Daoy (cell line): ENCODE measurements around the gene UAP1. TPM values are rescaled to one million over a fixed set of nuclear protein-coding genes. Genes with fewer than 3 reads are reported as not detected.
"Not testable (repeated sequence)": the region's sequence is repeated elsewhere in the genome, so short reads cannot be mapped to it uniquely, and the experiment has no call there.

Source experiments
- DNase-seq: peaks from one replicate; pipeline ENCODE4 v3.0.0-alpha.2; 2015; ENCODE audit warnings: low read depth
- total RNA-seq: library from RNA; depleted of rRNA; stranded (reverse); fragments of >200 nt; shearing (Covaris generic); gene quantifications from 2 replicates; pipeline ENCODE4 v1.2.3, GENCODE V29; 2014

UAP1 gene
- total RNA-seq, 1 experiment from 2014 or later: 237 TPM

GRCh38 chr1:162564762-162565218, 3.3 kb downstream of the UAP1 start:
- DNase-seq: peak; percentile 23

DNA sequence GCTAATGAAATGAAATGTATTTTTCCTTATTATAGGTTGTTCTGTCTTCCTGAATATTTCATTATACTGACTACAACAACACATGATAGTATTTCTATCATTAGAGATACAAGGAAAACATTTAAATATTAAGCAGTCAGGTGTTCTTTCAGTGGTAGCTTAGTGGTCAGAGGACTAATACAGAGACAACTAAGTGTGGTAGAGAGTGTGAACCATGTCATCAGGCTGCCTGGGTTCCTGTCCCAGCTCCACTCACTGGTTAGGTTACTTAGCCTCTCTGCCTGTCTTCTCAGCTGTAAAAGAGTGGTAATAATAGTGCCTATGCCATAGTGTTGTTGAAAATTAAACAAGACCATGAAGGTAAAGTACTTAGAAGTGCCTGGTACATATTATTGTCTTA, 3.9 kb downstream of the UAP1 start:
- no peak for DNase-seq

- DNase-seq: no peak
Observed at GRCh38 chr1:162566870-162567269, 5.3 kb downstream of the UAP1 start.

DNA sequence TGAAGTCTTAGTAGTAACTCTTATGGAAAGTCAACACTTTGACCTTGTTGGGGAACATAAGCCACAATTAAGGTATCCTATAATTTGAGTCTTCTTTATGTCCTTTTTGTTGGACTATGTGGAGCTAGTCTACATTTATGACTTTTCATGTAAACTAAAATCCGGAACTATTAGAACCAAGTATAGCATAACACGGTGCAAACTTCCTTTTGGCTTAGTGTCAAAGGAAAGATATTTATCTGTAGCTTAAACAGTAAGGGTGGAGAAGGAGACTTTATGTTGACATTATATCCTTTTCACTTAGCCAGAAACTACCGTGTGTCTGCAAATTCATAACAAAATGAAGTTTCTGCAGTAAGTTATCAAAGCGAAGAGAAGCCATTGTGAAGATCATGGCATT, 7.3 kb downstream of the UAP1 start:
- DNase-seq: no peak

DNA sequence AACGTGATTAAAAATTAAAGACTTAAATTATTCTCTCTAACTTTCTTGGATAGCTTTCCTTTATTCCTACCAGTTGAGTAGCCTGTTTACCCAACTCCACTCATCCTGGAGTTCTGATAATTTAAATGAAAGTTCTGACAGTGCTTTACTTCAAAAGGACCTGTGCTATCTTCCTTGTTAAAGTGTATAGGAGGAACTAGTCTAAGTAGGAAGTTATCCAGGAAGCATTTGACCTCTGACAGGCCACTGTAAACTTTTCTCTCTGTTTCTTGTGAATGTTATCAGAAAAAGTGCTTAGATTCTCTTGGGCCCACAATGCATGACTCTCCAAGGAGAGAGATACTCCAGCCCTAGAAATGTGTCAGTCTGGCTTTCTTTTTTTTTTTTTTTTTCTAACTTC, 9.2 kb downstream of the UAP1 start:
- DNase-seq: no peak

DNA sequence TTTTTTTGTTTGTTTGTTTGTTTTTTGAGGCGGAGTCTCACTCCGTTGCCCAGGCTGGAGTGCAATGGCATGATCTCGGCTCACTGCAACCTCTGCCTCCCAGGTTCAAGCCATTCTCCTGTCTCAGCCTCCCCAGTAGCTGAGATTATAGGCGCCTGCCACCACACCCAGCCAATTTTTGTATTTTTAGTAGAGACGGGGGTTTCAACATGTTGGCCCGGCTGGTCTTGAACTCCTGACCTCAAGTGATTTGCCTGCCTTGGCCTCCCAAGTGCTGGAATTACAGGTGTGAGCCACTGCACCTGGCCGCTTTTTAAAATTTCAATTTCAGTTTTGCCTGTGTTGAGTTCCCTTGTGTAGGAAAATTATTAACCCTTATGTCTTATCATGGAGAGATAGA, 9.6 kb downstream of the UAP1 start:
- not testable (repeated sequence) for DNase-seq

DNA sequence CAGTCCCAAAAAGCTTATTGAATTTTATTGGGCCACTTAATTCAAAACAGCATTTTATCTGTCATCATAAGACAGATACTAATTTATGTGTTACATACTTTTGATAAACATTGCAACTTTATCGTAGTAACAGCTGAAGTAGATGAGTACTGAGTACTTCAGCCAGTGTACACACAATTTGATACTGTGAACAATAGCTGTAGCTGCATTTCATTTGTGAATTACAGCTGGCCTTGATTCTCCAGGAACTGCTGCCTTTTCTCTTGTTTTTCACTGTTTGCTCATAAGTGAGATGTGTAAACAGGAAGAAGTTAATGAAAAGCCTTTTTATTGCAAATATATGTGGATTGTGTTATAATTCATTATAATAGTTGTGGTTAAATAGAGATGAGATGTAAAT, 10.2 kb downstream of the UAP1 start:
- no peak for DNase-seq

GRCh38 chr1:162573136-162573535, 11.6 kb downstream of the UAP1 start:
- no peak for DNase-seq

- DNase-seq: no peak
Observed at GRCh38 chr1:162578071-162578700, 16.7 kb downstream of the UAP1 start.

DNA sequence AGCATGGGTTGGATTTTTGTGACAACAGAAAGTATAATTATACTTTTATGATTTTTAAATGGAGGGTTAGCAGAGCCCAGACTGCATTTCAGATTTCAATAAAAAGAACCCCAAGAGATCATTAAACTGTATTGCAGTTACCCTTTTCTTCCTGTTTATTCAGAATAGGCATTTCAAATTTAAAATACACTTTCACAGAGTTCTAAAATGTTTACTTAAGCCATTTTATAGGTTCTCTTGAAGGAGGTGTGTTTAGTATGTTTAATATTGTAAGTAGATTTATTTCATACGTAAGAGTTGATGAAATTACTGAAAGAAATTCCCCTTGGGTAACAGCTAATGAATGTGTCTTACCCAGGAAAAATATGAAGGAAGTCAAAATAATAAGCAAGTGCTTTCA, 17.4 kb downstream of the UAP1 start:
- no peak for DNase-seq

GRCh38 chr1:162580308-162580707, 18.8 kb downstream of the UAP1 start:
- no peak for DNase-seq

DNA sequence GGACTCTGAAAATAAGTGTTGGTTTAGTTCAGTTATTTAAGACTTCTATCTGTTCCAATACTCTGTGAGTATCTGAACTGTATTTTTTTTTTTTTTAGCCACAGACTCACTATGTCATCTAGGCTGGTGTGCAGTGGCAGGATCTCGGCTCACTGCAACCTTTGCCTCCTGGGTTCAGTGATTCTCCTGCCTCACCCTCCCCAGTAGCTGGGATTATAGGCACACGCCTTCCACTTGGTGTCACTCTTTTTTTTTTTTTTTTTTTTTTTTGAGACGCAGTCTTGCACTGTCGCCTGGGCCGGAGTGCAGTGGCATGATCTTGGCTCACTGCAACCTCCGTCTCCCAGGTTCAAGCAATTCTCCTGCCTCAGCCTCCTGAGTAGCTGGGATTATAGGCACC, 21.4 kb downstream of the UAP1 start:
- not testable (repeated sequence) for DNase-seq

DNA sequence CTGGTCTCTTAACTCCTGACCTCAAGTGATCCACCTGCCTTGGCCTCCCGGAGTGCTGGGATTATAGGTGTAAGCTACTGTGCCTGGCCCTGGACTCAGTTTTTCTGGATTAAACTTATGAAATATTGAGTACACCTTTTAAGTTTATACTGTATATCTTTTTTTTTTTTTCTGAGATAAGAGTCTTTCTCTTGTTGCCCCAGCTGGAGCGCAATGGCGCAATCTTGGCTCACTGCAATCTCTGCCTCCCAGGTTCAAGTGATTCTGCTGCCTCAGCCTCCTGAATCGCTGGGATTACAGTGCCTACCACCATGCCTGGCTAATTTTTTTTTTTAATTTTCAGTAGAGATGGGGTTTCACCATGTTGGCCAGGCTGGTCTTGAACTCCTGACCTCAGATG, 23.6 kb downstream of the UAP1 start:
- not testable (repeated sequence) for DNase-seq

DNA sequence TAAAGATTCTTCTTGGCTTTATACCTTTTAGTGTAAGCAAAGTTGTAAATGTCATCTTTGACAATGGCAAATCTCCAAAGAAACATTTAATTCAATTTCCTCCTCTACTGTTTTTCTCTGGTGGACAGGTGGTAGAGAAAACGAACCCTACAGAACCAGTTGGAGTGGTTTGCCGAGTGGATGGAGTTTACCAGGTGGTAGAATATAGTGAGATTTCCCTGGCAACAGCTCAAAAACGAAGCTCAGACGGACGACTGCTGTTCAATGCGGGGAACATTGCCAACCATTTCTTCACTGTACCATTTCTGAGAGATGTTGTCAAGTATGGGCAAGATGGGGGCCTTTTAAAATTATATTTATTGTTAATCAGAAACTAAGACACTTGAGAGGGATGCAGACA, 25.8 kb downstream of the UAP1 start:
- no peak for DNase-seq

- no peak for DNase-seq
Observed at GRCh38 chr1:162587761-162588260, 26.3 kb downstream of the UAP1 start.

- DNase-seq: no peak
Observed at GRCh38 chr1:162590101-162590500, 28.6 kb downstream of the UAP1 start.

GRCh38 chr1:162590686-162591085, 29.2 kb downstream of the UAP1 start:
- DNase-seq: no peak

GRCh38 chr1:162596514-162597170, 35.1 kb downstream of the UAP1 start:
- no peak for DNase-seq

- DNase-seq: no peak
Observed at GRCh38 chr1:162599451-162599850, 37.9 kb downstream of the UAP1 start.

- DNase-seq: not testable (repeated sequence)
Observed at GRCh38 chr1:162603117-162603516, 41.6 kb downstream of the UAP1 start.

GRCh38 chr1:162605225-162605927, 43.9 kb downstream of the UAP1 start:
- peak; percentile 74 for DNase-seq

DNA sequence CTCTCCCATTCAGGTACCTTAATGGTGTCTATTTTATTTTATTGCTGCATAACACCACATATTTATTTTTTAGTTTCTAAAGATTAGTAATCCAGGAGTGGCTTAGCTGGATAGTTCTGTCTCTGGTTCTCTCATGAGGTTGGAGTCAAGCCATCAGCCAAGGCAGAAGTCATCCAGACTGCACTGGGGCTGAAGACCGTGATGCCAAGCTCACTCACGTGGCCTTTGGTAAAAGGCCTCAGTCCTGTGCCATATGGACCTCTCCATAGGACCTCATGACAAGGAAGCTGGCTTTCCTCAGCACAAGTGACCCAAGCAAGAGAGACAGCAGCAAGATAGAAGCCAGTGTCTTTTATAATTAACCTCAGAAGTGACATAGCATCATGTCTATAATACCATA, 47.8 kb downstream of the UAP1 start:
- DNase-seq: no peak
